ENCODE measurements around the gene RFX3. TPM values are rescaled to one million over a fixed set of nuclear protein-coding genes. Genes with fewer than 3 reads are reported as not detected.
"Not testable (repeated sequence)": the region's sequence is repeated elsewhere in the genome, so short reads cannot be mapped to it uniquely, and the experiment has no call there.

Gene RFX3
- total RNA-seq, 1 experiment from 2014 or later = 4.4 TPM

DNA sequence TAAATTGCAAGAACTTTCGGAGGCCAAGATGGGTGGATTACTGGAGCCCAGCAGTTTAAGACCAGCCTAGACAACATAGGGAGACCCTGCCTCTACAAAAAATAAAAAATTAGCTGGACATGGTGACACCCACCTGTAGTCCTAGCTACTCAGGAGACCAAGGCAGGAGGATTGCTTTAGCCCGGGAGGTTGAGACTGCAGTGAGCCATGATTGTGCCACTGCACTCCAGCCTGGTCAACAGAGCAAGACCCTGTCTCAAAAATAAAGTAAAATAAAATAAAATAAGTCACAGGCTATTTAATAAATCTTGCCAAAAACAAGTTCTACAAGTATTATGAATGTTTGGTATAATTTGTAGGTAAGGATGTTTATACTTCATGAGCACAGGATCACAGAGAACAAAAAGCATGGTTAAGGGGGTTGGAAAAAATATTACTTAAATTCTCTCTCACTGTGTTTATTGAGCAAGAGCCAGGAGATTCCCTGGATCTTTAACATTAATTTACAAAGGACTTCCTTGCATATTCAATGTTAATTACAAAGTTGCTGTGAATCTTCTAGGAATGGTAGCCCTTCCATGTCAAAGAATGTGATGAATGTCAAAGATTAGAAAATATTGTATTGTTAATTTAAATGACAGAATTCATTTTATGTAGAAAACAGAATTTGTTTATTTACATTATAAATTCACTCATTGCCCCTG is 164.0 kb downstream of the RFX3 start:
- no peak for DNase-seq (ENCODE audit: extremely low read depth, low read depth)

DNA sequence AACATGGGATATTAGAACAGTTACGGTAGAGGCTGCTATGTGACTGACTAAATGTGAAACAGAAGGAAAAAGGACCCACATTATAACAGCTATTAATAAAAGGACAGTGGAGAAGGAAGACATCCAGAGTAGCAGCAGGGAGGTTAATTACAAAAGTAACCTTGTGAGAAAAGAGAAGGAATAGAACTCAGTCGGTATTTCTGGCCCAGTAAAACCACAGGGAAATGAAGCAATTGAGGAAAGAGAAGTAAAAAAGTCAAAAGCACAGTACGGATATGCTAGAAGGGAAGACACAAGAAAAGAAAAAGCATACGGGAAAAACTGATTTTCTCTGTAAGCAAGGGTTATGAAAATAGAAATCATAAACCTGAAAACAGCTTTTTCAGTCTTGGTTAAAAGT is 164.7 kb downstream of the RFX3 start:
- no peak for DNase-seq (ENCODE audit: extremely low read depth, low read depth)

DNA sequence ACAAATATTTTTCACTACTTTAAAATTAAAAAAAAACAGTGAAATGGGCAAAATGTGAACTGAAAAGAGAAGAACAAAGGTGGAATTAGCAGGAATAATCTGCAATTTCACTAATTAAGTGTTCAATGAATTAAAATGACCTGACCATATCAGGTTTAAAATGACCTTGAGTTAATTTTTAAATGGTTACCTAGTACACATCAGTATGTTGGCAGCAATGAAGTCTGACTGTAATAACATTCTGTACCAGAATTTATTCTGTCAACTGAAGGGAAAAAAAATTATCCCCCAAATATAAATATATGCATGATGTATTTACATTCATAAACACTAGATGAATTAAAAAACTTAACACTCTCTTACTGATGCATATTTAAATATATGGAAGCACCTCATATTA is 165.6 kb downstream of the RFX3 start:
- DNase-seq (ENCODE audit: extremely low read depth, low read depth) = no peak

DNA sequence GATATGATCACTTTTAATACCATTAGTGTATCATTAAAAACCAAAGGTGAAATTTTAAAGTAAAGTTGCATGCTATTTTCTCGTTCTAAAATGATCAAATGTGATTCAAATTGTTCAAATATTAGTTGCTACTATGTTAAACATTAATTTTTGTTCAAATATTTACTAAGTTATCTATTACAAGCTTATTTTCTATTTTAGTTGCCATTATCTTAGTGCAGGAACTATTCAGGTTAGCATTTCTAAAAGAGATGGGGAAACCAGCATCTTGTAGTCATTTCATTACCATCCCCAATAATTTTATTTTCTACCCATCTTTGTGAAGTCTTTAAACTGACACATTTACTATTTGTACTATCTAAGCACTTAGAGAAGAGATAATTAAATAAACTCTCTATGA is 166.0 kb downstream of the RFX3 start:
- DNase-seq (ENCODE audit: extremely low read depth, low read depth) = no peak

DNA sequence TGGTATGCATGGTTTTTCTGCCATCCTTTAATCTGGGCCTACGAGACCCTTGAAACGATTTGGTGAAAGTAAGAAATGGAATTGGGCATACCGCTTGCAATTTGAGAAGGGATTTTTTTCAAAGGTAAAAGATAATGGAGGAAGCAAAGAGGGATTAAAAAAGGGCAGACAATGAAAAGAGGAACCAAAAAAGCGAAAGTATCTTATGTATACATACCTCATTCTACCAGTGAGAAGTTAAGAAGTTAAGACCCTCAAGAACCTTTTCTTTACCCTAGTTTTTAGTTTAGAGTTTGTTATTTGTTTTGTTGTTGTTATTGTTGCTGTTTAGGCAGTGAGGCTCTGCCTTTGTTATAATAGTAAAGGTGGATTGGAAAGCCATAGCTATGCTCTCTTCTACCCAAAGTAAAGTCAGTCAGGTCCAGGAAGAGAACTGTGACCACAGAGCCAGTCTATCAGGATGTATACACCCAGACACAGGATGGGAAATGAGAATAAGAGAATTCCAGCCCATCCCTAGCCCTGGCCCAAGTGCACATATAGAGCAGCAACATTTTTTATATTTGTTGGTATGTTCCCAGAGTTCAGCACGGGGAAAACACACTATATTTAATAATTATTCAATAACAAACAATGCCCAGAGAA is 166.6 kb downstream of the RFX3 start:
- no peak for DNase-seq (ENCODE audit: extremely low read depth, low read depth)

DNA sequence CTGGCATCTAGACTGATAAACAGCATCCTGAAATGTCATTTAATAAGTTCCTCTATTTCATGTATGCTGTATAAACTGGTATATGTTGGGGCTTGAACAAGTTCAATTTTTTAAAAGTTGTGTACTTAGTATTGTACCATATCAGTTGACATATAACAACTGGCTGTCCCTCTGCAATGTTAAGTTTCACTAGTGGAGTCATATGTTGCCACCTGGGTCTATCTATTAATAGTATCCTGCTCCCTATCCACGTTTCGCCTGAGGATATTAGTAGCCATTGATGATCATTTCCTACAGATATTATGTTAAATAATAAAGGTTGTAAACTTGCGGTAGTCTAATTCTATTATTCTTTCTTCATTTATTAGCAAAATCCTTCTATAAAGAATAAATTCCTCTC is 177.6 kb downstream of the RFX3 start:
- DNase-seq (ENCODE audit: extremely low read depth, low read depth) = no peak

DNA sequence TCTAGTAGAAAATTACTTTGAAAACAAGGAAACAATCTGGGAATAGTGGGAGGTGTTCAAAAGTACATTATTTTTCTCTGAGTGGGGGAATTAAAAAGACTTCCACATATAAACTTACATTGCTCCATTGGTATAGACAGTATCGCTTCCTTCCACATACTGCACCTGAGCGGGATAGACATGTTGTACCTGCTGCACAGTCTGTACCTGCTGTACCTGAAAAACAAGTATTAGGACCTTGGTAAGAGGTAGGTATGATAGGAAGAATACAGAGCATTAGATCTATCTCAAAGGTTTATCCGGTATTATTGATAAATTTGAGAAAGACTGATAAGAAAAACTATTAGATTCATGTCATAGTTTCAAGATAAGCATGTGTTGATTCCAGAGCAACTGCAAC is 179.3 kb downstream of the RFX3 start:
- no peak for DNase-seq (ENCODE audit: extremely low read depth, low read depth)

DNA sequence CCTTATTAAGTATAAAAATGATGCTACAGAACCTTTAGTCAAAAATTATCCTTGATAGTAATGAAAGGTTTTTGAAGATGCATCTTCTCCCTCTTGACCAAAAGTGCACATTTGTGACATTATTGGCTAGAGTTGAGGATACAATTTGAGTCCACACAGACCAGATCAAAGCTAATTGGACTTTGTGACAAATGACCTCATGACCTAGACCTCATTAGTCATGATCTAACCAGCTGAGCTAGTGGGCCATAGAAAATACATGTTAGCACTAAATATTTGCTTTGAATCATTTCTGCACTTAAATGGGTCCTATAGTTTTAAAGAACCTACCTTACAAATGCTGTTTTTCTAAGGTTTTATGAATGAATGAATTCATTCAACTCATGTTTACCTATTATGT is 182.1 kb downstream of the RFX3 start:
- no peak for DNase-seq (ENCODE audit: extremely low read depth, low read depth)

DNA sequence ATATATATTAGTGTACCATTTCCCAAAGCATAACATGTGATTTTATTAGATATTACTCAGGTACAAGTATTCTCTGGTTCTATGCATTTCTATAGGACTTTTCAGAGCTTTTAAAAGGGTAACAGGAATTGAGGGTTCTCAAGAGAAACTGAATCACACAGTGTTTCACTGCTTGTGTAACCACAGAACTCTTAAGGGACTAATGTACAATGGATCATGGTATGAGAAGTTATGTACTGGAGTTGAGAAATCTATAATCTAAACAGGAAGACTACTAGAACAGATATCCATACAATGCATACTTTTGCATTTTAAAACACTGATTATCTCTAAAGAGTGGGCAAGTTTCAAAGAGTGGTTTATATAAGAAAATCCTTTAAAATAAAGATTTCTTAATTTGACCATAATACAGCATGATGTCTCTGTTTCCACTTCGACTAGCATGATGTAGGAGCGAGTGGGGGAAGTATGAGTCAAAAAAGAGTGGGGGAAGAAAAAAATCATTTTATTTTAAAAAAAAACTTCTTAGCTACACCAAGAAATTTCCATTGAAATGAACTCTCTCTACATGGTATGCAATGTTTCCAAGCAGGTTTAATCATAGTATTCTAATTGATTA is 183.5 kb downstream of the RFX3 start:
- no peak for DNase-seq (ENCODE audit: extremely low read depth, low read depth)

DNA sequence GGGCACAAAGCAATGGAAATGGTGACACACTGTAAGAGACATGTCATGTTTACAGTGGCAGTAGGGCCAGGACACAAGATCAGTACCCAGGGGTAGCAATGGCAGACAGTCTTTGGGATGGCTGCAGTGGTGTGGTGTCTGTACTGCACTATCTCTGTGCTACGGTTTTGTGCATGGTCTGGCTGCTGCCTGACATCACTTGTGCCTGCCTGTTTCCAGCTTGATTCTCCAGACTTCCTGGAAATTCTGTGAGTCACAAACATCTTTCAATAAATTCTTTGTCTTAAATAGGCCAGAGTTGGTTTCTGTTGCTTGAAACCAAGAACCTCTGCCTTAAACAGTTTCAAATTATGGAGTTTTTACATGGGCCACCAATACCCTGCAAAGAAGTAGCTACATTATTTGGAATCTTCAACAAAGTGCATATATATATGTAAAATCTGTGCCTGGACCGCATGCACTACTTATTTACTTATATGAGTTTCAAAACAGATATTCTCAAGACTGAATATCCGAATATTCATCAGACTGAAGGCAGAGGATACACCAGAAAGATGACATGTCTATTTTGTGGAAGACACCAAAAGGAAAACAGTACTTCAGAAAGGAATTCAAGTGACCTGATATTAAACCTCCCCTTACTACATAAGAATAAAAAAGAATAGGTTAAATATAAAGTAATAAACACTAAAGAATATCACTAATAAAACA is 188.1 kb downstream of the RFX3 start:
- DNase-seq (ENCODE audit: extremely low read depth, low read depth) = no peak

DNA sequence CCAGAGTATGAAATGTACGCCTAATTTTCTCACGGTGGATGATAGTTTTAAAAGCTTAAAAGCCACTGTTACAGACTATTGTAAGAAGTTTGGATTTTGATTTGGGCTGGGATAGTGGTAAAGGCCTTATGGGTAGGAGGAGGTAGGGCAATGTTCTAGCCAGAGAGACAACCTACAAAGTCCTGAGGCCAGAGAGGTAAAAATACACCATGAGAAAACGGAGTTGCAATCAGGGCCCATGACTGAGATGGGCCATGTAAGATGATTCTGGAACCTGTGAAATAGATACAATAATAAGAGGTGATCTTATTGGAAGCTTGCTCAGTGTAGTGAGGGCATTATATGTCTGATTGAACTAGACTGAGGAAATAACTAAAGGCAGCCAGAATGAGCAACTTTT is 188.8 kb downstream of the RFX3 start:
- DNase-seq (ENCODE audit: extremely low read depth, low read depth) = no peak

DNA sequence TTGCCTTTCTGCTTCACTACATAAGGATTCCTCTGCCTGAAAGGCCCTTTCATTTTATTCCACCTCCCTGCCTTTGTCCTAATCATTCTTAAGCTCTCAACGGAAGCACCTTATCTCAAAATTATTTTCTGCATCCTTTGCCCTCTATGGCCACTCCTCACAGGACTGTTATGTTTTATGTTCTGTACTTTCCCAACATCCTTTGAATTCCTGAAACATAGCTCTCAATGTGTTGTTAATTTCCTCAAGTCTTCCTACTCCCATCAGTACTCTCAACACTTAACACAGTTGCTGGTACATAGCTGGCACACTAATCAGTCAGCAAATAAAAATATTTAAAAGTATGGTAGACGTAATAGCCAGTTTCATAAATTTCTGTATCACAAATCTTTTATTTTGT is 193.0 kb downstream of the RFX3 start:
- DNase-seq (ENCODE audit: extremely low read depth, low read depth) = no peak

DNA sequence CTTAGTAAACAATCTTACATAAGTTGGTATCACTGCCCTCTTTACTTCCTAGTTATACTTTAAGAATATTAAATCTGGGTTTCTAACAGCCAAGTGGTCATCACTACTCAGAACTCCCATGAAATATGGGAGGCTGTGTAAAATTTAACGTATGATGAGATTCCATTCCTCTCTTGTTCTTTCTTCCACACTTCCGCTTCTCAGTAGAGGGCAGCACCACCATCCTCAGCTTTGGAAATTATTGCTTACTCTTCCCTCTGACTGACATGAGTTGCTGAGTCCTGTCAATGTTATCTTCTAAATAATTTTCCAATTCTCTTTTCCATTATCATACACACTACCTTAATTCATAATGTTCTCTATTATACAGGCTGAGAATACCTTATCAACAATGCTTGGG is 194.0 kb downstream of the RFX3 start:
- peak; percentile 1 for DNase-seq (ENCODE audit: extremely low read depth, low read depth)

DNA sequence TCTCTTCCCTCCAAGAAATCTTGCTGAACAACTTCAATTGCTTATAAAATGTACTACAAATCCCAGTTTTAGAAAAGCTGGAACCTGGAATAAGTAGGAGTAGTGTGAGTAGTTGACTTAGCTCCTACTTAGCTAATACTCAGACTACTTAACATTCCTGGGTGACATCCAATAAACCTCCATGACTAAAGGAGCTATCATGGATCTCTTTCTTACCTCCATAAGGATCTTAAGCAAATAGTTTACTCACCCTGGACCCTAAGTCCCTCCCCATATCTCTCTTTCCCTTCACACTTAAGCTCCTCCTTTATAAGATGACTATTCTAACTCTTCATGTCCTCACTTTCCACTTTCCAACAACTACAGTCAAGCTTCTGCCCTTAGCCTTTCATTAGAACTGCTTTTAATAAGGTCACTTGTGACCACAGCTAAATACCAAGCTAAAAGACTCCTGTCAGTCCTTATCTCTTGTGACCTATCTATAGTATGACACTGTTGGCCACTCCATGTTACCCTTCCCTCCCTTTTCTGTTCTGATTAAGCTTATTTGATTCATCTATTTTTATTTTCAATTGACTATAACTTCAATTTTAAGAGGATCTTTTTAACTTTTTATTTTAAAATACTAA is 194.9 kb downstream of the RFX3 start:
- DNase-seq (ENCODE audit: extremely low read depth, low read depth) = no peak

DNA sequence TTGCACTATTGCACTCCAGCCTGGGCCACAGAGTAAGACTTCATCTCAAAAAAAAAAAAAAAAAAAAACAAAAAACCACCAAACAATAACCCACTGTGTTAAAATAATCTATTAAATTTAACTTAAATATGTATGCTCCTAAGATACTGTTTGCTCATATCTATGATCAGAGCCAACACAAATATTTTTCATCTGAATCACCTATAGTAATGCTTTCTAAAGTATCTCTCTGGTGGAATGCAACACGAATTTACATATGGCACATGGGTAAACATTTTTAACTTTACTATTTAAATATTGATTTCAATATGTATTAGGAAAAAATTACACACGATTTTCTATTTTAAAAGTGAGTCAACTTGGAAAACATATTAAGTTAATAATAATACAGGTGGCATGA is 196.4 kb downstream of the RFX3 start:
- no peak for DNase-seq (ENCODE audit: extremely low read depth, low read depth)

DNA sequence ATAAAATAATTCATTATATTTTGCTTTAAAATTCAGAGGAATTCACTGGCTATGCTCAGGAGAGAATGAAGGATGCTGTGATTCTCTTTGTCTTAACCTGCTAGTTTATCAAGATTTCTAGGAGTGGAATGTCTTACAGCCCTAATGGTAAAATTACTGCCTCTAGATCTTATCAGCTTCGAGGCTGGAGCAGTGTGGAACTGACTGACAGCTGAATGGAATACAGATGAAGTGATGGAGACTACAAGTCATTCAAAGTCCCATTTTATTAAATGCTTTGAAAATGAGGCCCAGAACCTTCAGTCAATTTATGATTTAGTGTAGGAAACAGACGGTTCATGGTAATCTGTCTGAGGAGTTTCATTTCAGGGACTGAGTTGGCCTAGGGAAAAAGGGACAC is 202.1 kb downstream of the RFX3 start:
- no peak for DNase-seq (ENCODE audit: extremely low read depth, low read depth)

DNA sequence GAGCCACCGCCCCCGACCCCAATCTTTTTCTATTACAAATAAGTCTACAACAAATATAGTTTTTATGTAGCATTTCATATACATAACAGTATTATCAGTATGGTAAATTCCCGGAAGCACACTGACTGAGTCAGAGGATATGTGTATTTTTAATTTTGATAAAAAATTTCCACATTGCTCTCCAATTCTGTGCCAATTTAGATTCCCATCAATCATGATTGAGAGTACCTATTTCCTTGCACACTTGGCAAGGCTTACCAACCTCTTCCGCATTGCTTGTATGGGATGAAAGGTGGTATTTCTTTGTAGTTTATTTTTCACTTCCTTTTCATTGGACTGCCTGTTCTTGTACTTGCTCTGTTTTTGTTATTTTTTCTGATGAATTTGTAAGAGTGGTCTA is 204.6 kb downstream of the RFX3 start:
- DNase-seq (ENCODE audit: extremely low read depth, low read depth) = no peak

DNA sequence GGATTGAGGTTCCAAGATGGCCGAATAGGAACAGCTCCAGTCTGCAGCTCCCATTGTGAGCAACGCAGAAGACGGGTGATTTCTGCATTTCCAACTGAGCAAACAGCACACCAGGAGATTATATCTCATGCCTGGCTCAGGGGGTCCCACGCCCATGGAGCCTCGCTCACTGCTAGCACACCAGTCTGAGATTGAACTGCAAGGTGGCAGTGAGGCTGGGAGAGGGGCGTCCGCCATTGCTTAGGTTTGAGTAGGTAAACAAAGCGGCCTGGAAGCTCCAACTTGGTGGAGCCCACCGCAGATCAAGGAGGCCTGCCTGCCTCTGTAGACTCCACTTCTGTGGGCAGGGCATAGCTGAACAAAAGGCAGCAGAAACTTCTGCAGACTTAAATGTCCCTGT is 213.2 kb downstream of the RFX3 start:
- not testable (repeated sequence) for DNase-seq (ENCODE audit: extremely low read depth, low read depth)

DNA sequence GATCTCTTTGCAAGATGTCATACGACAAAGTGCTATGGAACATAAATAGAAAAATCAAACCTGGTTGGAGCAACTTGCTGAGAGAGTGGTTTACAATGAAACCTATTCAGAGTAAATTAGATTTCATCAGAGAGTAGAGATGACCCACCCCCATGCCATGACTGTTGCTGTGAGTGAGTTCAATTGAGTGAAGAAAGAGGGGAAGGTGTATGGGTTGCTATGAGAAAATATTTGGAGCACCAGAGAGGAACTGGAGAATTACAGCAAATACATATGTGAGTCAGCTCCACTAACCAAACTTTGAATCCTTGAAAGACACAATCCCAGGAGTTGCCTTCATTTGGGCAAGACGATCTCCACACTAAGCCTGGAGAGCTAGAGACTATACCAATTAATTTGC is 217.2 kb downstream of the RFX3 start:
- DNase-seq (ENCODE audit: extremely low read depth, low read depth) = no peak

DNA sequence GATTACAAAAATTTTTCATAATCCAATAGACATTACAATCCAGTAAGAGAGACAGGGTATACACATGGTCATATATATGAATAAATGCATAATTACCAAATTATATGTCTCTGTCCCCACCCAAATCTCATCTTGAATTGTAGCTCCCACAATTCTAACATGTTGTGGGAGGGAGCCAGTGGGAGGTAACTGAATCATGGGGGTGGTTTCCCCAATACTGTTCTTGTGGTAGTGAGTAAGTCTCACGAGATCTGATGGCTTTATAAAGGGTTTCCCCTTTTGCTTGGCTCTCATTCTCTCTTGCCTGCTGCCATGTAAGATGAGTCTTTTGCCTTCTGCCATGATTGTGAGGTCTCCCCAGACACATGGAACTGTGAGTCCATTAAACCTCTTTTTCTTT is 221.4 kb downstream of the RFX3 start:
- DNase-seq (ENCODE audit: extremely low read depth, low read depth) = not testable (repeated sequence)

DNA sequence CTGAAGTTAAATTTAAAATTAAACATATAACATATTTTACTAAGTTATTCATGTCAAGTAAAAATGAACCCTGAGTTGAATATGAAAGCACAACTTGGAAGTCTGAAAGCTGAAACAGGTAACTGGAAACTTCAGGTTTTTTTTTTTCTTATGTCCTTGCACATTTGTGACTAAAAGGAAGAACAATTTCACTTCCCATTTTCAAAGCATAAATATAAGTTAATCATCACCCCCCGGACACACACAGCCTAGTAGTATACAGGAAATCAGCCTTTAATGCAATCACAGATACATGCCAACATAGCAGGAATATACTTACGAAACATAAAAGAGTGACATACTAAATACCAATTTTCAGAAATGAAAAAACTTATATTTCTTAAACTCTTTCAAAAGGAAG is 225.9 kb downstream of the RFX3 start:
- no peak for DNase-seq (ENCODE audit: extremely low read depth, low read depth)
